GM18508 (cell line): ENCODE measurements around the gene EMP3.
"Not testable (repeated sequence)": the region's sequence is repeated elsewhere in the genome, so short reads cannot be mapped to it uniquely, and the experiment has no call there.

Experiments used
- ATAC-seq: cut with Tn5 transposase; IDR thresholded peaks from one replicate; pipeline ENCODE4 v1.9.1; 2021; ENCODE audit warnings: moderate number of reproducible peaks; ENCODE audit not compliant: insufficient read depth, unreplicated experiment

The EMP3 gene

GRCh38 chr19:48315712-48316111 lies 9.6 kb upstream of the EMP3 start:
- no peak for ATAC-seq

GRCh38 chr19:48317708-48317960 lies 7.7 kb upstream of the EMP3 start:
- not testable (repeated sequence) for ATAC-seq

- ATAC-seq: no peak
Observed at GRCh38 chr19:48318286-48318987, 6.9 kb upstream of the EMP3 start.

- ATAC-seq: no peak
Observed at GRCh38 chr19:48319647-48320541, 5.5 kb upstream of the EMP3 start.

GRCh38 chr19:48321372-48321621 lies 4.1 kb upstream of the EMP3 start:
- ATAC-seq: peak; percentile 12

- peak; percentile 54 for ATAC-seq
Observed at GRCh38 chr19:48321622-48322591, 3.4 kb upstream of the EMP3 start.

- ATAC-seq: no peak
Observed at GRCh38 chr19:48329167-48329891, 4.0 kb downstream of the EMP3 start.

GRCh38 chr19:48330012-48330681 lies 4.8 kb downstream of the EMP3 start:
- ATAC-seq: no peak

GRCh38 chr19:48332351-48332661 lies 7.0 kb downstream of the EMP3 start:
- ATAC-seq: no peak

GRCh38 chr19:48332662-48333466 lies 7.5 kb downstream of the EMP3 start:
- peak; percentile 57 for ATAC-seq

- ATAC-seq: peak; percentile 27
Observed at GRCh38 chr19:48333467-48334384, 8.4 kb downstream of the EMP3 start.

GRCh38 chr19:48338253-48338755 lies 13.0 kb downstream of the EMP3 start:
- ATAC-seq: no peak

GRCh38 chr19:48338802-48339503 lies 13.6 kb downstream of the EMP3 start:
- ATAC-seq: no peak

GRCh38 chr19:48340995-48341394 lies 15.6 kb downstream of the EMP3 start:
- no peak for ATAC-seq

GRCh38 chr19:48341515-48342413 lies 16.4 kb downstream of the EMP3 start:
- no peak for ATAC-seq

- ATAC-seq: no peak
Observed at GRCh38 chr19:48342414-48342738, 17.0 kb downstream of the EMP3 start.
